ENCODE results near the gene CAB39L. TPM values are rescaled to one million over a fixed set of nuclear protein-coding genes. Genes with fewer than 3 reads are reported as not detected.

Gene CAB39L
- total and polyA plus RNA-seq, 2 of the 13 experiments (the other 11 are each of a cell fraction or from before 2014, with no cell fraction given) = 3.1 to 6.1 TPM

- FAIRE-seq = no peak
Measured at GRCh38 chr13:49424011-49424560, 19.8 kb downstream of the CAB39L start.

More at GRCh38 chr13:49424011-49424560, 19.8 kb downstream of the CAB39L start:
- H3K9ac ChIP-seq (ENCODE audit: insufficient read depth, low read depth, low read length) = no peak overlapping the region
- no peaks in the 10 kb centered on the region for H3K27me3 ChIP-seq (ENCODE audit: control insufficient read depth in 1 of 2, insufficient read depth in 2 of 2, low read length in 2 of 2)
- ChIA-PET POLR2A (no interaction called here), CTCF (ENCODE audit: low intra/inter-chr PET ratio, low total read pairs) (interaction anchor here (1.6 kb wide), 1 partner anchor 183 kb away, joined by 5 read pairs; no protein-coding TSS in a partner anchor)
- H3K9me3 ChIP-seq (ENCODE audit: low read length) = no peaks in the 10 kb centered on the region
- 76% methylated on average over 7 of the region's 7 CpGs for WGBS (ENCODE audit: low lambda C conversion rate)
- no peak overlapping the region for H2AFZ ChIP-seq (ENCODE audit: low read length)
- DNase-seq (ENCODE audit: low spot score) (no peak), ATAC-seq (no peak)
- H4K20me1 ChIP-seq (ENCODE audit: insufficient read depth, low read length) = no peaks in the 10 kb centered on the region
- H3K4me3 ChIP-seq (replicated peaks in 1 of 3; ENCODE audit: insufficient read depth in 1 of 3, low read depth in 2 of 3, low read length in 3 of 3) = no peak overlapping the region
- H3K36me3 ChIP-seq (replicated peaks in 1 of 2; ENCODE audit: control insufficient read depth in 1 of 2, insufficient read depth in 2 of 2, low read length in 2 of 2) = no peaks in the 10 kb centered on the region
- no peaks in the 10 kb centered on the region for H3K79me2 ChIP-seq (ENCODE audit: insufficient read depth, low read length)
- in situ Hi-C loops (cut with HindIII; ENCODE audit: extremely low pct_ligation_motif_present, low pct_unique_long_range_greater_than_20kb) (loop anchor here (5.0 to 10.0 kb wide), 2 partner anchors 119 to 183 kb away; no protein-coding TSS in a partner anchor), intact Hi-C loops (cut with micrococcal nuclease; ENCODE audit: unreplicated experiment) (no loop called here)
- BruUV-seq (replicated peaks) = no TSS peak
- TF ChIP-seq ZFP36L1 (CRISPR knock-in tag; IDR thresholded peaks at IDR 0.05) (no peak), ZNF782 (CRISPR knock-in tag; IDR thresholded peaks at IDR 0.05; ENCODE audit: borderline replicate concordance) (no peak), DR1 (CRISPR knock-in tag; IDR thresholded peaks at IDR 0.05) (no peak), ZMAT5 (CRISPR knock-in tag; IDR thresholded peaks at IDR 0.05; ENCODE audit: borderline replicate concordance, low read depth) (no peak), ZSCAN9 (CRISPR knock-in tag; IDR thresholded peaks at IDR 0.05; ENCODE audit: borderline replicate concordance) (no peak), ZBTB26 (CRISPR knock-in tag; IDR thresholded peaks at IDR 0.05; ENCODE audit: borderline replicate concordance) (no peak), ZNF407 (CRISPR knock-in tag; IDR thresholded peaks at IDR 0.05; ENCODE audit: not compliant biosample characterization) (no peak), REPIN1 (CRISPR knock-in tag; IDR thresholded peaks at IDR 0.05; ENCODE audit: borderline replicate concordance, low read depth) (no peak), ZNF749 (CRISPR knock-in tag; IDR thresholded peaks at IDR 0.05; ENCODE audit: borderline replicate concordance) (no peak), ZNF772 (CRISPR knock-in tag; IDR thresholded peaks at IDR 0.05) (no peak)
- H3K27ac ChIP-seq (ENCODE audit: extremely low read length, insufficient read depth, low read length) = no peak overlapping the region
- H3K4me1 ChIP-seq (ENCODE audit: insufficient read depth, low read length) = peaks cover 17% of the 10 kb centered on the region
- no peak overlapping the region for H3K4me2 ChIP-seq (ENCODE audit: low read depth, low read length)

Measured in HepG2 (cell line).